ENCODE measurements around the gene ARMH3.

DNA sequence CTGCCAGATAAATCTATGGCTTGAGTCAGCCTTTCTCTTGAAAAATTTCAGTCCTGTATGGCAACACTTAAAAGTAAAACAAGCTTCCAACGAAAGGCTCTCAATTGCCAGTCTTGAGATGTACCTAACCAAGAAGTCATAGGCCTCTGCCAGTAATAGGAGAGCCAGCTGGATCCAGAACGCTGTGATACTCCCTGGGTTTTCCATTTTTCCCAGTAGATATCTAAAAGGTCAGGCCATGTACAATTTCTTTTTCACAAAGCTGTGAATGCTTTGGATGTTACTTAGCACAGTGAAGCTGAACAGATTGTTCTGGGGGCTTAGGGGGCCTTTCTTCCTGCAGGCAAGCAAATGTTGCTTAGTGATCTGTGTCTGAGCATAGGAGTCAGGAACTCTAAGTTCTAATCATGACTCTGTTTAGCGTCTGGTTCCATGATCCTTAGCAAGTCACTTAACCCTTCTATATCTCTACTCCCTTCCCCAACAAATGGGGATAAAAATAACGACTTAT lies 86.5 kb downstream of the ARMH3 start:
- TF ChIP-seq POLR2A (IDR thresholded peaks at IDR 0.05; ENCODE audit: low read depth, low read length) (peak; percentile 30; the same call in 1 of the 2 replicates), POLR2AphosphoS5 (IDR thresholded peaks at IDR 0.05; ENCODE audit: low read depth, low read length) (no peak; the same call in 1 of the 2 replicates), TAF1 (IDR thresholded peaks at IDR 0.05; ENCODE audit: borderline replicate concordance, low read depth, low read length) (no peak)

Measured in GM12892 (cell line).